A673 (cell line): ENCODE measurements around the gene DDX20.
"Not testable (repeated sequence)": the region's sequence is repeated elsewhere in the genome, so short reads cannot be mapped to it uniquely, and the experiment has no call there.

Source experiments
- EZH2 ChIP-seq: fragments of 200-600 bp; sonication (generic); IDR thresholded peaks from 2 replicates; pipeline ENCODE4 v1.6.1; 2017; ENCODE audit warnings: borderline replicate concordance, low read depth, mild to moderate bottlenecking, mixed read lengths, antibody characterized with exemption, low read length; ENCODE audit not compliant: poor library complexity, severe bottlenecking
- TF ChIP-seq, protein P1 (sequence below): fragments of 300-800, 200-600 bp; sonication (generic); conservative IDR thresholded peaks from 2 replicates; pipeline ENCODE4 v1.5.1; 2017; ENCODE audit warnings: low read depth, mild to moderate bottlenecking, antibody characterized with exemption, low read length, moderate library complexity, mixed read lengths

DNA sequence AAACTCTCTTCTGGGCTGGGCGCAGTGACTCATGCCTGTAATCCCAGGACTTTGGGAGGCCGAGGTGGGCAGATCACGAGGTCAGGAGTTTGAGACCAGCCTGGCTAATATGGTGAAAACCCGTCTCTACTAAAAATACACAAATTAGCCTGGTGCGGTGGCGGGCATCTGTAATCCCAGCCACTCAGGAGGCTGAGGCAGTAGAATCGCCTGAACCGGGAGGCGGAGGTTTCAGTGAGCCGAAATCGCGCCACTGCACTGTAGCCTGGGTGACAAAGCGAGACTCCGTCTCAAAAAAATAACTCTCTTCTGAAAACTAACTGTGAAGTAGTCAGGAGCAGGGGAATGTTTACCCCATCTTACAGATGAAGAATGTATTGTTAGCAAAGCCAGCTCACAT lies 13.4 kb upstream of the DDX20 start:
- TF ChIP-seq, protein P1, sequence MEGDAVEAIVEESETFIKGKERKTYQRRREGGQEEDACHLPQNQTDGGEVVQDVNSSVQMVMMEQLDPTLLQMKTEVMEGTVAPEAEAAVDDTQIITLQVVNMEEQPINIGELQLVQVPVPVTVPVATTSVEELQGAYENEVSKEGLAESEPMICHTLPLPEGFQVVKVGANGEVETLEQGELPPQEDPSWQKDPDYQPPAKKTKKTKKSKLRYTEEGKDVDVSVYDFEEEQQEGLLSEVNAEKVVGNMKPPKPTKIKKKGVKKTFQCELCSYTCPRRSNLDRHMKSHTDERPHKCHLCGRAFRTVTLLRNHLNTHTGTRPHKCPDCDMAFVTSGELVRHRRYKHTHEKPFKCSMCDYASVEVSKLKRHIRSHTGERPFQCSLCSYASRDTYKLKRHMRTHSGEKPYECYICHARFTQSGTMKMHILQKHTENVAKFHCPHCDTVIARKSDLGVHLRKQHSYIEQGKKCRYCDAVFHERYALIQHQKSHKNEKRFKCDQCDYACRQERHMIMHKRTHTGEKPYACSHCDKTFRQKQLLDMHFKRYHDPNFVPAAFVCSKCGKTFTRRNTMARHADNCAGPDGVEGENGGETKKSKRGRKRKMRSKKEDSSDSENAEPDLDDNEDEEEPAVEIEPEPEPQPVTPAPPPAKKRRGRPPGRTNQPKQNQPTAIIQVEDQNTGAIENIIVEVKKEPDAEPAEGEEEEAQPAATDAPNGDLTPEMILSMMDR: not testable (repeated sequence)
- not testable (repeated sequence) for TF ChIP-seq EZH2
